Ecto neural progenitor cell (in vitro differentiated cells): ENCODE results near the gene ARL10.
A peak's percentile ranks its signal among the peaks of the same experiment; 100 is the strongest.

ENCODE experiments used
- DNase-seq: peaks from one replicate; pipeline ENCODE4 v3.0.0-alpha.2; 2018; ENCODE audit warnings: low spot score

Gene ARL10

DNA sequence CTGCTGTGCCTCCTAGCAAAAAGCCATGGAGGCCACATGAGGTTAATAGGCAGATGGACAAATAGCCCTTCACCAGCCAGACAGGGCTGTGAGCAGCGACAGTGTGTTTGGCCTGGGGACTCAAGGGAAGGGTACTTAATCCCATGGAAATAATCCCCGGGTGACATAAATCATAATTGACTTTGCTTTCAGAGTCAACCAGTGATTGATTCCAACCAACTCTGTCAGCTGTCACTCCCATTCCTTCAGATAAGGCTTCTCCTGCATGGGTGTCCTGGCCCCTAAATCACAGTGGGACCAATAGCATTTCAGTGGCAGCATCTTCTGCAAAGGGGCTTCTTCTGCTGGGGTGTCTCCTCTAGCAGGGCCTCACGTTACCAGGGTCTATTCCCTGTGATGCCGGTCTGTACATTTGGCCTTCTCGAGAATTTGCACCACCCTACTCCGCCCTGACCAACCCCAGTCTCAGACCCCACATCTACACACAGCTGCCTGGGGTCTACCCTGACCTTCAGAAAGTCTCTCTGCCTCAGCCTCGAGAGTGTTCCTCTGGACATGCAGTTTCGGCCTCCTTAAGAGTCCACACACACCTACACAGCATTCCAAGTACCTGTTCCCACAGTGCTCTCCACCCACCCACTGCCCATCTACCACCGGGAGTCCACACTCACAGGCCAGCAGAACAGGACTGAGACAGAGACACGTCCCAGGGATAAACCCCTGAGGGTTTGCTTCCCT, 47.4 kb downstream of the ARL10 start:
- DNase-seq: no peak

DNA sequence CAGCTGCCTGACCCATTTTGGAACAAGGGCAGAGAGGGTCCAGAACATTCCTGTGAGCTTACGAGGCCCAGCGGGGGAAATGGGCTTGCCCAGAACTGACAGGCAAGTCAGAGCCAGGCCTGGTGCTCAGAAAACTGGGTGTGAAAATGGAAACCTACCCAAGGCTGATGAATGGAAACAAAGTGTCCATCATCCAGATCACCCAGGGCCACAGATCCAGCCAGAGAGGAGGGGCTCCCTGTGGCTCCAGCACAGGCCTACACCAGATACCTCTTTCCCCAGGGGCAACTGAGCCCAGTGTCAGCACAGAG, 47.9 kb downstream of the ARL10 start:
- DNase-seq: no peak

DNA sequence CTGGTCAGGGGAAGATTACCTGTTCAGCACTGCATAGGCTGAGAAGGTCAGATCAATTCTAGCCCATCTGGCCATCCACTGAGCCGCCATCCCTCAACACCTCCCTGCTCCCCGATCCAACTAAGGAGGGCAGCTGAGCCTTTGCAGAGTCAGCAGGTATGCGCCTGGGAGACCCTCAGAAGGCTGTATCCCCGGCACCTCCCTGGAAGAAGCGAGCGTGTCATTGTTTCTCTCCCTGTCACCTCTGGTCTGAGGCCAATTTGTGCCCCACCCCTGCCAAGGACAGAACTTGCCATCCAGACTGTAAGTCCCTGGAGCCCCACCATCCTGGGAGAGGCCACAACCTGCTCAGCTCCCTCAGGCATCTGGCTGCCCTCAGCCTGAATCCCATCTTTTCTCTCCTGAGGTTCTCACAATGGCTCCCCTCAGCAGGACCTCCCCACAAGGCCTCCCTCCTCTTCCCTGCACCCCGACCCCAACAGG, 48.5 kb downstream of the ARL10 start:
- DNase-seq: no peak

DNA sequence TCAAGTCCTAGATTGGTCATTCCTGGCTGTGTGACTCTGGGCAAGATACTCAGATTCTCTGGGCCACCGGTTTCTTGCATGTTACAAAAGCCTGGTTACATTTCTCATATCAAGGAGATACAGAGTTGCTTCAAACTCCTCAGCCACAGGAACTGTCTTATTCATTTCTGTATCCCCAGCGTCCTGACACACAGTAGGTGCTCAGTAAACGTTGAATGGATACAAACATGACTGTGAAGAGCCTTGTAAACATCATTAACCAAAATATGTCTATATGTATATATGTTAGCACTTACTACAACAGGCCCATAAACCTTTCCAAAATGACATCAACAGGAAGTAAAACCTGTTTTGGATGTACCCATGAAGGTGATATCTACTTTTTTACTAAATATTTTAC, 49.4 kb downstream of the ARL10 start:
- no peak for DNase-seq

DNA sequence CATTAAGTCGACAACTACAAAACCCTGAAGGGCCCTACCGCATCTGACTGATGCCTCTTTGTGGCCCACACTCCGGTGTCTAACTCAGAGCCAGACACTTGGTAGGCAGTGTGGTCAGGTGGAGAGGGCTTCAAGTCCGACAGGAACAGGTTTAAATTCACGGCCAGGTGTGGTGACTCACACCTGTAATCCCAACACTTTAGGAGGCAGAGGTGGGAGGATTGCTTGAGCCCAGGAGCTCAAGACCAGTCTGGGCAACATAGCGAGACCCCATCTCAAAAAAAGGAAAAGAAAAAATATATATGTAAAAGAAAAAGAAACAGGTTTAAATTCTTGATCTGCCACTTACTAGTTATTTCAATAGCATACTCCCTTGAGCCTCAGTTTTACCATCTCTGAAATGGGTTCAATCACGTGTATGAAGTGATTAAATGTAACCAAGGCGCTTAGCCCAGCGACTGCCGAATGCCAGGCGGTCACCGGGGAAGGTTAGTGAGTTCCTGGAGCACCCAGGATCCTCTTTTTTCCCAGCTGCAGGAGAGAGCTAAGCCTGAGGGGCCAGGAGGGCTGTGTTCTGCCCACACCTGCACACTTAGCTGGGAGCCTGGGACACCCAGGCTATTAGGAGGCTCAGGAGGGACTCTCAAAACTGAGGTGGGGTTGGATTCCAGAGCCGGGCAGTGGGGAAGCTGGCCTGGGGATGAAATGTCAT, 50.1 kb downstream of the ARL10 start:
- DNase-seq: no peak

DNA sequence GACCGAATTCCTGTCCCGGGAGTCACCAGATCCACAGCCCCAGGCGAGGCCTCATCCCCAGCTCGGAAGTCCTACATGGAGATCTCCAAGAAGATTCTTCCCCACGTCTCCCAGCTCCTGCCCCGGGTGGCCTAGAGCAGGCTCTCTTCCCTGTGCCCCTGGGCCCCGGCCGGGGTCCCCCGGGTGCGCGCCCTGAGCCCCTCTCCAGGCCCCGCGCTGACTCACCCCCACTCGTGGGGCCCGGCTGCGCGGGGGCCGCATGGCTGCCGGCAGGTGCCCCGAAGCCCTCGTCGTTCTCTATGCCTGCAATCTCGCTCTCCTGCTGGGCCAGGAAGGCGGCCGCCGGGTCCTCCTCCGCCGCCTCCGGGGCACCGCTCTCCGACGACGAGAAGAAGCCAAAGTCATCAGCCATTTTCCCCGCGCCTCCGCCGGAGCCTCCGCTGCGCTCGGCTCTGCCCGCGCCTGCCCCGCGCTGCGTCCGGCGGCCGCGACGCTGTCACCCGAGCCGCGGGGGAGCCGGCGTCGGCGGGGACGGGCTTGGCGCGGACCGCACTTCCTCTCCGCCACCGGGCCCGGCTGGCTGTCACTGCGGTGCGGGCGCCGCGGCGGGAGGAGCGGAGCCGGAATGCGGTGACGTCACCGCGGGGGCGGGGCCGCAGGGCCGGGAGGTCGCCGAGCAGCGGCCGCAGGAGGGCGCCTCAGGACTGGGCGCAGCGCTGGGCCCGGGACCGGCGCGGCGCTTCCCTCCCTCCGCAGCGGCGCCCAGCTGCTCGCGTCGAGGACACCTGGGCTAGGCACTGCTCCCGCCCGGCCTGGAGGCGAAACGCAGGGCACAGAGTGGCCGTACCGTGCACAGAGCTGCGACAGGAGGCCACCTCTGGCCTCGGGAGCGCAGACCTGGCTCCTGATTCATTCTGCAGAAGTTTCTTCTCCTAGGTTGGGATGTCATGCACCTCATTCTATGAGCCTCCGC, 51.0 kb downstream of the ARL10 start, which contains the start of gene CLTB:
CLTB (minus strand) TSS at position 588 of the 973 bp plus-strand sequence; CDS start at position 412, 176 bp downstream.
- DNase-seq: peak; percentile 93

DNA sequence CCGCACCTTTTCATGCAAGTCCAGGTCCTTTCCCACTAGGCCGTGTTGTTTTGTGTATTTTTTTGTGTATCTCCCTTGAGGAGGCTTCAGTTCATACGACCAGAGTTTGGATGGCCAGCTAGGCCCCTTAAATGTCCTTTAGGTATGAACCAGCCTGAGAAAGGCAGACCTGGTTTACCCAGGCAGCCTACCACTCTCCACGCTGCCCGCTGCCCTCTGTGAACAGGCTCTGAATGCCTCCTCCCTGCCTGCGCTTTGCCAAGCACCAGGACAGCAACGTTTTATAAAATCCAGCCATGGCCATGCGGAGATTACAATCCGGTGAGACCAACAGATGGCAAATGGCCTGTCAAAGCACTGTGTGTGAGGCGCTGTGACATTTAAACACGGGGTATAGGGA, 51.7 kb downstream of the ARL10 start:
- DNase-seq: no peak

DNA sequence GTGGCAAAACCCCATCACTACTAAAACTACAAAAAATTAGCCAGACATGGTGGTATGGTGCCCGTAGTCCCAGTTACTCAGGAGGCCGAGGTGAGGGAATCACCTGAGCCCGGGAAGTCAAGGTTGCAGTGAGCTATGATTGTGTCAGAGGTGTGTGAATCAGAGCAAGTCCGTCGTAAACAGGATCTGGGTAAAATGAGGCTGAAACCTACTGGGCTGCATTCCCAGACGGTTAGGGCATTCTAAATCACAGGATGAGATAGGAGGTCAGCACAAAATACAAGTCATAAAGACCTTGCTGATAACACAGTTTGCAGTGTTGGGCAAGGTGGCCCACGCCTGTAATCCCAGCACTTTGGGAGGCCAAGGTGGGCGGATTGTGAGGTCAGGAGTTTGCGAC, 53.0 kb downstream of the ARL10 start:
- DNase-seq: no peak

DNA sequence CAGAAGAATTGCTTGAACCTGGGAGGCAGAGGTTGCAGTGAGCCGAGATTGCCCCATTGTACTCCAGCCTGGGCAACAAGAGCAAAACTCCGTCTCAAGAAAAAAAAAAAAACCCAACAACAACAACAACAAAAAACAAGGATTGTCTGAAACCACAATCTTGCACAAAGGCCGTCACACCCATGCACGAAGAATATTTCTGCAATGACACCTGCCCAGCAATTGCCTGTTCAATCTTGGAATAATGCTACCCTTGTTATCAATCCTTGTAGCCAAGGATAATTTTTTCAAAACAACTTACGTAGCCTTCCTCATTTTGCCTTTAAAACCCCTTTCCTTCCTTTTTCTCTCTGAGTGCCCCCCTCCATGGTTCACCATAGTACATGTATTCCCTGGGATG, 54.8 kb downstream of the ARL10 start:
- DNase-seq: no peak

DNA sequence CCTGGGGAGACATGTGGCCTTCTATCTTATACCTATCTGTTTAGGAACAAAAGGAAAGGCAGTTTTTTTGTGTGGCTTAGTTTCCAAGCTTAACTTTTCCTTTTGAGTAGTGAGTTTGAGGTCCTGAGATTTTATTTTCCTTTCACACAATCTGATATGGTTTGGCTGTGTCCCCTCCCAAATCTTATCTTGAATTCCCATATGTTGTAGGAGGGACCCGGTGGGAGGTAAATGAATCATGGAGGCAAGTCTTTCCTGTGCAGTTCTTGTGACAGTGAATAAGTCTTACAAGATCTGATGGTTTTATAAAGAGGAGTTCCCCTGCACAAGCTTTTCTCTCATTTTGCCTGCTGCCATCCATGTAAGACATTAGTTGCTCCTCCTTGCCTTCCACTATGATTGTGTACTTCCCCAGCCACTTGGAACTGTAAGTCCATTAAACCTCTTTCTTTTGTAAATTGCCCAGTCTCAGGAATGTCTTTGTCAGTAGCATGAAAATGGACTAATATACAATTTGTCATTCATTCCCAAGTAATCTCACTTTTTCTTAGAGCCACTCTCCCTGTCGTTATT, 55.8 kb downstream of the ARL10 start:
- DNase-seq: no peak

DNA sequence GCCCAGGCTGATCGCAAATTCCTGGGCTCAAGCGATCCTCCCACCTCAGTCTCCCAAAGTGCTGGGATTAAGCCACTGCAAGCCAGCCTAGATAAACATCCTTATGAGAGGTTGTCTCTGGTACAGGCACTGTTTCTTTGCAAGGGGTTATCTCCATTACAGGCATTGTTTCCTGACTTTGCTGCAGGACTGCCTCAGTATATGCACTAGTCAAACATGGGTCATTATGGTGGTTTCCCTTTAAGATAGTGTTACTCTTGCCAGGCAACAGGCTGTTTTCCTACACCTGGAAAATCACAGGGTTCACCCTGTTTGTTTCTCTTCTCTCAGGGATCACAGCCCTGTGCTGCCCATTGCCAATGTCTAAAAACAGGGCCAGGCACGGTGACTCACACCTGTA, 58.9 kb downstream of the ARL10 start:
- no peak for DNase-seq

DNA sequence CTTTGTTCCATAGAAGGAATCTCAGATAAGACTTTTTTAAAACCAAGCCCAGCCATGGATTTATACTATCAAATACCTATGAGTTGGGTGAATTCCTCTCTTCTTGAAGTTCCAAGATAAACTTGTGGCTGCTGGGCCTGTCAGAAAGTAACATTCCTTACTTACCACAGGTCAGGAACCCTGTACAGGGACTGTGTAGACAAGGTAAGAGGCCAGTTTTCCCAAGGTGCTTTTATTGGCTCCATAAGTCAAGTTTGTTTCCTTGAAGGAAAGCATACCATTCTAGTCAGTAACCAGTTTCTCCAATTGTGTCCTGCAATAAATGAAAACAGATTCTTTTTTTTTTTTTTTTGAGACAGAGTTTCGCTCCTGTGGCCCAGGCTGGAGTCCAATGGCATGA, 59.9 kb downstream of the ARL10 start:
- no peak for DNase-seq

DNA sequence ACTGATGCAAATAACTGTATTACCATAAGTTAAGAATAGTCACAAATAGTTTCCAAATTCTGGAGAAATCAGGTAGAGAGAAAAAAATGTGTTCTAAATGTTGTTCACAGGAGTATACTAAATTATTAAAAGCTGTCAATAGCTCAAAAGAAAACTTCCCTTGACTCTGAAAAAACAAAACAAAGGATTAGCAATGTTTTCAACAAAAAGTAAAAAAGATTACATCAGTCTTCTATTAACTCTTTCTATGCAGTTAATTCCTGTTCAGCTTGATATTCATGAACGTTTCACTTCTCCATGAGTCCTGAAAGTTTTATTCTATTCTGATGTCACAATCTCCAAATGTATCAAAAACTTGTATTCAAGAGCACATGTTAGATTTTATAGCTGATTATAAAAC, 60.5 kb downstream of the ARL10 start:
- DNase-seq: no peak

DNA sequence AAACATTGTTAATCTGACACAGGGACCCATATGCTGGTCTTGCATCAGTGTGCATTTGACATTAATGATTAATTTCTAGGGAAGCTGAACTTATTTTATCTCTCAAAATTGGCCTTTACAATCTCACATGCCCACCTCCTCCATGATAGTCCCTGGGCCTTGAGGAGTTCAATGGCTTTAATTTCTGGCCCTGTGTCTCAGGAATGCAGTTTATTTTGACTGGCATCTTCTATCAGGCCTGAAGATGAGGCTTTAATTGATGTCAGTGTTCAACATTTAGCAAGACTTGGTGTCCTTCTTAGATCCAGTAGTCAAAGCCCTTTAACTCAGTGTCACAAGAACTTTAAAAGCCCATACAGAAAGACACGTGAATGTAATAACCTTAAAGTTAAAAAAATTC, 61.6 kb downstream of the ARL10 start:
- no peak for DNase-seq

DNA sequence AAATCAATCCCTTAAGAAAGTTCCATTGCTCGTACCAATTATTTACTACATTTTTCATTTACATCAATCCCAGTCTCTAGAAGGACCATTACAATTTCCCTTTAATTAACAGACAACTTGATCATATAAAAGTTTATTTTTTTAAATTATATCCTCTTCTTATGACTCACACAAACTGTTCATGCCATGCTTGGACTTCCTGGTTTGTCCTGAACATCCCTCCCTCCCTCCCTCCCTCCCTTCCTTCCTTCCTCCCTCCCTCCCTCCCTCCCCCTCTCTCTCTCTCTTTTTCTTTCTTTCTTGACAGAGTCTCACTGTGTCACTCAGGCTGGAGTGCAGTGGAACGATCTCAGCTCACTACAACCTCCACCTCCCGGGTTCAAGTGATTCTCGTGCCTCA, 62.7 kb downstream of the ARL10 start:
- DNase-seq: no peak

DNA sequence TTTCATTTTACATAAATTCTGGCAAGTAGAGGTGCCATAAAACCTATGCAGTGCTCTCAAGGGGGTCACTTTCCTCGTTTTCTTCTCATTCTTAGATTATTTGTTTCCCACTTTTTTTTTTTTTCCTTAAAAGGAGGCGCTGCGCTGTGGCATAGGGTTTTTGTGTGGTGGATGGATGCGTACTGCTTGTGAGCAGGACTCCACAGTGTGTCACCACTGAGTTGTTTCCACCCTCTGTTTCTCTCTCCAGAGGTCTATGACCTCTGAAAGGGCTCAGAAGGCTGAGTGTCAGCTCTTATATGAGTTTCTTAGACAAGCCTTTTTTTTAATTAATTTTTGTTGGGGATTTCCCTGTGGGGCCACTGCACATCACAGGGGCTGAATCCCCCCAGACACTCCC, 64.7 kb downstream of the ARL10 start:
- DNase-seq: no peak
